RWPE1 (cell line): Measurements from ENCODE around the gene PSMA7.

Experiments used
- CTCF ChIA-PET: fragments of 350-600 bp; sonication (Branson Sonifier 250); formaldehyde crosslinking; extraction: SDS; loops from one replicate; lab custom pipeline; 2021; lab: Yijun Ruan, JAX
- POLR2A ChIA-PET: fragments of 400-600 bp; formaldehyde crosslinking; extraction: SDS; loops from one replicate; lab custom pipeline; 2020; ENCODE audit warnings: antibody characterized with exemption; ENCODE audit not compliant: low non-redundant PET; lab: Yijun Ruan, JAX
- DNase-seq: peaks from one replicate; pipeline ENCODE4 v3.0.0; 2012; ENCODE audit warnings: low spot score
- H3K27ac ChIP-seq: fragments of 450-650 bp; 2 replicates; pipeline ENCODE4 v1.5.1; 2017
- CTCF ChIP-seq: fragments of 450-650 bp; conservative IDR thresholded peaks from 2 replicates; pipeline ENCODE4 v1.5.1; 2017; ENCODE audit warnings: low read depth, mild to moderate bottlenecking

Gene PSMA7

GRCh38 chr20:62147528-62147927, 4.3 kb upstream of the PSMA7 start:
- no peak for DNase-seq
- H3K27ac ChIP-seq, result peak overlapping the region; percentile 32
- no peak for TF ChIP-seq CTCF
- ChIA-PET POLR2A (no interaction called here), CTCF (interaction anchor here (0.6 to 0.7 kb wide), 2 partner anchors 9 to 685 kb away, joined by 3 to 5 read pairs; no protein-coding TSS in a partner anchor)

- peak overlapping the region; percentile 32 for H3K27ac ChIP-seq
- ChIA-PET POLR2A (no interaction called here), CTCF (interaction anchor here (0.6 to 0.7 kb wide), 2 partner anchors 9 to 686 kb away, joined by 3 to 5 read pairs; no protein-coding TSS in a partner anchor)
- DNase-seq, result no peak
- TF ChIP-seq CTCF, result no peak
Measured at GRCh38 chr20:62147125-62147524, 3.9 kb upstream of the PSMA7 start.

GRCh38 chr20:62146019-62146755, 3.0 kb upstream of the PSMA7 start:
- ChIA-PET CTCF (no interaction called here), POLR2A (interaction anchor here (0.9 kb wide), 1 partner anchor 25 kb away, joined by 3 read pairs; no protein-coding TSS in a partner anchor)
- H3K27ac ChIP-seq, result no peak overlapping the region; the same call in 1 of the 2 replicates
- DNase-seq, result no peak
- no peak for TF ChIP-seq CTCF

- TF ChIP-seq CTCF, result no peak
- ChIA-PET CTCF (no interaction called here), POLR2A (interaction anchor here (0.9 kb wide), 1 partner anchor 24 kb away, joined by 3 read pairs; no protein-coding TSS in a partner anchor)
- DNase-seq, result no peak
- peak overlapping the region; percentile 22; the same call in 1 of the 2 replicates for H3K27ac ChIP-seq
Measured at GRCh38 chr20:62145688-62146018, 2.5 kb upstream of the PSMA7 start.

GRCh38 chr20:62143957-62144825, 997 bp upstream of the PSMA7 start:
- no peak for TF ChIP-seq CTCF
- ChIA-PET CTCF (interaction anchor here (0.6 to 1.0 kb wide), 4 partner anchors 8 to 257 kb away, joined by 3 to 9 read pairs (median 3); no protein-coding TSS in a partner anchor), POLR2A (no interaction called here)
- H3K27ac ChIP-seq, result peak overlapping the region; percentile 91
- peak; percentile 89 for DNase-seq
